Hepatocyte (in vitro differentiated cells): ENCODE data around the gene STYK1.

Experiments used
- CTCF ChIP-seq: fragments of 200-600 bp; sonication (generic); IDR thresholded peaks from 2 replicates; pipeline ENCODE4 v1.5.1; 2016; ENCODE audit warnings: antibody characterized with exemption, mild to moderate bottlenecking; ENCODE audit not compliant: poor library complexity
- EZH2phosphoT487 ChIP-seq: fragments of 200-600 bp; sonication (generic); IDR thresholded peaks from one replicate; pipeline ENCODE4 v1.6.1; 2018; ENCODE audit warnings: antibody characterized with exemption, mild to moderate bottlenecking, low read depth, moderate library complexity; ENCODE audit not compliant: unreplicated experiment, severe bottlenecking

GRCh38 chr12:10641735-10642500, 31.9 kb downstream of the STYK1 start:
- TF ChIP-seq CTCF (no peak), EZH2phosphoT487 (no peak)
